ENCODE results near the gene CDNF. TPM values are rescaled to one million over a fixed set of nuclear protein-coding genes. Genes with fewer than 3 reads are reported as not detected.
A peak's percentile ranks its signal among the peaks of the same experiment; 100 is the strongest.

Gene CDNF
- total RNA-seq, 6 donors from 2014 or later = 0.89 to 34.6 (median 1.7) TPM

- ATAC-seq (ENCODE audit: low FRiP score in 2 of 2) (no peak), DNase-seq (no peak)
- WGBS, 2 donors = 32 to 74% methylated on average over 1 of the region's 1 CpG
- Histone ChIP-seq H3K27ac (no peak overlapping the region), H3K4me3 (no peak overlapping the region), H3K9me3 (no peaks in the 10 kb centered on the region), H3K4me1 (no peaks in the 10 kb centered on the region), H3K27me3 (no peaks in the 10 kb centered on the region), H3K36me3 (no peaks in the 10 kb centered on the region)
- TF ChIP-seq POLR2AphosphoS5 (IDR thresholded peaks at IDR 0.05) (no peak), POLR2A (IDR thresholded peaks at IDR 0.05) (no peak)
Observed at GRCh38 chr10:14803827-14804226, 34.0 kb downstream of the CDNF start.

DNA sequence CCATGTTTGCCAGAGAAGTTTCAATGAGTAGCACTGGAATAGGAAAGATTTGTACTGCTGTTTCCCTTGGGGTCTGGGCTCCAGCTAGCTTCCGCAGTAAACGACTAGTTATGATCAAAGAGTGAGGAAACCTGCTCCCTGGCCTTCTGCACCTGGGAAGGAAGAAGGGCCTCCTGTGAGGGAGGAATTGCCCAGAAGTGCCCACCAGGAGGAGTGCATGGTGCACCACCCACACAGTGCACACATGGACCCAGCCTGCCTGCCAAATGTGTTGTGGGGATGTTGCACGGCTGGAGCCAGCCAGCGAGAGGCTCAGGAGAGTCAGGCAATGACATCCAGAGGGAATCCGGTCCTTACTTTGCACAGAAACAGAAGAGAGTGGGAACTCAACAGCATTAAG lies 36.1 kb downstream of the CDNF start:
- H3K4me1 ChIP-seq = no peaks in the 10 kb centered on the region
- TF ChIP-seq POLR2A (IDR thresholded peaks at IDR 0.05) (no peak), POLR2AphosphoS5 (IDR thresholded peaks at IDR 0.05) (no peak), EP300 (IDR thresholded peaks at IDR 0.05) (no peak)
- TF ChIP-seq, protein P1, sequence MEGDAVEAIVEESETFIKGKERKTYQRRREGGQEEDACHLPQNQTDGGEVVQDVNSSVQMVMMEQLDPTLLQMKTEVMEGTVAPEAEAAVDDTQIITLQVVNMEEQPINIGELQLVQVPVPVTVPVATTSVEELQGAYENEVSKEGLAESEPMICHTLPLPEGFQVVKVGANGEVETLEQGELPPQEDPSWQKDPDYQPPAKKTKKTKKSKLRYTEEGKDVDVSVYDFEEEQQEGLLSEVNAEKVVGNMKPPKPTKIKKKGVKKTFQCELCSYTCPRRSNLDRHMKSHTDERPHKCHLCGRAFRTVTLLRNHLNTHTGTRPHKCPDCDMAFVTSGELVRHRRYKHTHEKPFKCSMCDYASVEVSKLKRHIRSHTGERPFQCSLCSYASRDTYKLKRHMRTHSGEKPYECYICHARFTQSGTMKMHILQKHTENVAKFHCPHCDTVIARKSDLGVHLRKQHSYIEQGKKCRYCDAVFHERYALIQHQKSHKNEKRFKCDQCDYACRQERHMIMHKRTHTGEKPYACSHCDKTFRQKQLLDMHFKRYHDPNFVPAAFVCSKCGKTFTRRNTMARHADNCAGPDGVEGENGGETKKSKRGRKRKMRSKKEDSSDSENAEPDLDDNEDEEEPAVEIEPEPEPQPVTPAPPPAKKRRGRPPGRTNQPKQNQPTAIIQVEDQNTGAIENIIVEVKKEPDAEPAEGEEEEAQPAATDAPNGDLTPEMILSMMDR (IDR thresholded peaks at IDR 0.05) = no peak
- 73 to 77% methylated on average over 5 of the region's 5 CpGs for WGBS, 2 donors
- peak in 1 of 2 donors; percentile 56 for ATAC-seq (ENCODE audit: low FRiP score in 2 of 2)
- no peak overlapping the region for H3K4me3 ChIP-seq
- DNase-seq = no peak
- H3K27ac ChIP-seq = no peak overlapping the region
- no peaks in the 10 kb centered on the region for H3K36me3 ChIP-seq
- no peaks in the 10 kb centered on the region for H3K9me3 ChIP-seq
- H3K27me3 ChIP-seq = no peaks in the 10 kb centered on the region

DNA sequence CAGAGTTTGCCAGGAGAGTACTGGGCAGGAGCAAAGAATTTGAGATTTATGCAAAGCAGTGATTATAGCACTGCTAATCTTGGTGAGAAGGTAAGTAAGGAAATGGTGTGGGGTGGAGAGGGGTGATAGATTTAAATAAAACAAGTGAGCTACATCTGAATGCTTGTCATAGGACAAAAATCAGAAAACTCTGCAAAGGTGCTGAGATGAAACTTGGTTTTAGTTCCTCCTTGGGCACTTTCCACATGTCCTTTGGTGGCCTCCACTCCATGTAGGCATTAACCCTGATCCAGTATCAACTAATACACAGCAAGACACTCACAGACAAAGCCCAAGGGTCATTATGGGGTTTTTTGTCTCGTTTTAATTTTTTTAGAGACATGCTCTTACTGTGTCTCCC lies 37.4 kb downstream of the CDNF start:
- H3K9me3 ChIP-seq = no peaks in the 10 kb centered on the region
- no peak for ATAC-seq (ENCODE audit: low FRiP score in 2 of 2)
- H3K27ac ChIP-seq = no peak overlapping the region
- WGBS, 2 donors = 40 to 67% methylated on average over 1 of the region's 1 CpG
- H3K4me1 ChIP-seq = no peaks in the 10 kb centered on the region
- no peaks in the 10 kb centered on the region for H3K27me3 ChIP-seq
- no peak for TF ChIP-seq POLR2AphosphoS5 (IDR thresholded peaks at IDR 0.05)
- TF ChIP-seq, protein P1 (IDR thresholded peaks at IDR 0.05) = no peak
- TF ChIP-seq EP300 (IDR thresholded peaks at IDR 0.05) = no peak
- no peak for DNase-seq
- H3K4me3 ChIP-seq = no peak overlapping the region
- H3K36me3 ChIP-seq = no peaks in the 10 kb centered on the region

DNA sequence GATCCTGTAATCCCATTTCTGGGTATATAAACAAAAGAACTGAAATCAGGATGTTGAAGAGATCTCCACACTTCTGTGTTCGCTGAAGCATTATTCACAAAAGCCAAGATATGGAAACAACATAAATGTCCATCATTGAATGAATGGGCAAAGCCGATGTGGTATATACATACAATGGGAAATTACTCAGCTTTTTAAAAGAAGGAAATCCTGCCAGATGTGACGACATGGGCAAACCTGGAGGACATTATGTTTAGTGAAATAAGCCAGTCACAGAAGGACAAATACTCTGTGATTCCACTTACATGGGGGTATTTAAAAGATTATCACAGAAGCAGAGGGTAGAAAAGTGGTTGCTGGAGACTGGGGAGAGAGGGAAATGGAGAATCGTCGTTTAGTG lies 39.2 kb downstream of the CDNF start:
- Histone ChIP-seq H3K36me3 (no peaks in the 10 kb centered on the region), H3K27me3 (no peaks in the 10 kb centered on the region), H3K27ac (no peak overlapping the region), H3K9me3 (no peaks in the 10 kb centered on the region), H3K4me3 (no peak overlapping the region), H3K4me1 (no peaks in the 10 kb centered on the region)
- 31 to 39% methylated on average over 5 of the region's 5 CpGs for WGBS, 2 donors
- DNase-seq (no peak), ATAC-seq (ENCODE audit: low FRiP score in 2 of 2) (no peak)
- TF ChIP-seq EP300 (IDR thresholded peaks at IDR 0.05) (no peak), POLR2AphosphoS5 (IDR thresholded peaks at IDR 0.05) (no peak), POLR2A (IDR thresholded peaks at IDR 0.05) (no peak)
- TF ChIP-seq, protein P1 (IDR thresholded peaks at IDR 0.05) = no peak

DNA sequence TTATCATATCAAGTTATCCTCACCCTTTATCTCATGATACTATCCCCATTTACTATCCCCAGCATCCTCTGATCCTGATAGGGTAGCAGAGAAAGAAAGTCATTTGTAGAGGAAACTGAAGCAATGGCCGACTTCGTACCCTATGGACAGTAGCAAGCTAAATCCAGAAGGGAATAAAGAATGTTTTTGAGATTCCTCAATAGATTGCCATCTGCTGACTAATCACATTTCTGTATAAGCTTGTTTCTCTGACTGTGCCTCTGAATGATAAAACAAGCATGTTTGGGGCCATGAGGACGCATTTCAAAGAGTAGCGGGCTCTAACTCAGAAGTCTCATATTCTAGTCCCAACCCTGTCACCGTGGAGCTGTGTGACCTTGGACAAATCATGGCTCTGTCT lies 49.9 kb downstream of the CDNF start:
- Histone ChIP-seq H3K9me3 (peaks cover 0 to 5% (median 0%) of the 10 kb centered on the region in 4 donors), H3K4me1 (peaks cover 0 to under 1% (median 0%) of the 10 kb centered on the region in 4 donors), H3K36me3 (no peaks in the 10 kb centered on the region), H3K4me3 (no peak overlapping the region), H3K27me3 (no peaks in the 10 kb centered on the region), H3K27ac (no peak overlapping the region)
- ATAC-seq (ENCODE audit: low FRiP score in 2 of 2) = no peak
- TF ChIP-seq POLR2A (IDR thresholded peaks at IDR 0.05) (no peak), POLR2AphosphoS5 (IDR thresholded peaks at IDR 0.05) (no peak), EP300 (IDR thresholded peaks at IDR 0.05) (no peak)
- TF ChIP-seq, protein P1 (IDR thresholded peaks at IDR 0.05) = no peak
- 88 to 90% methylated on average over 5 of the region's 5 CpGs for WGBS, 2 donors
- no peak for DNase-seq
